PC-3 (cell line): ENCODE measurements around the gene NR1H2. TPM values are rescaled to one million over a fixed set of nuclear protein-coding genes. Genes with fewer than 3 reads are reported as not detected.

Experiments used
- ATAC-seq: fragments of 200-7000 bp; cut with Tn5 transposase; 2 replicates; pipeline ENCODE4 v1.9.1; 2020; ENCODE audit warnings: mild to moderate bottlenecking, moderate library complexity
- BruUV-seq: library from RNA; stranded (reverse); fragments of 400-500 nt; replicated peaks from 2 replicates; lab custom pipeline; 2021; lab: Mats Ljungman, UMichigan
- CTCF ChIA-PET: fragments of 300-600 bp; sonication (Branson Sonifier 250); formaldehyde crosslinking; loops from one replicate; lab custom pipeline; 2022; ENCODE audit warnings: antibody characterized with exemption; lab: Charles Lee
- POLR2A ChIA-PET: fragments of 300-600 bp; sonication (Branson Sonifier 250); formaldehyde crosslinking; loops from one replicate; lab custom pipeline; 2022; ENCODE audit warnings: antibody characterized with exemption; ENCODE audit not compliant: unreplicated experiment; lab: Charles Lee
- DNase-seq: peaks from one replicate; pipeline ENCODE4 v3.0.0-alpha.2; 2015
- H2AFZ ChIP-seq: fragments of 300-600 bp; sonication (generic); 2 replicates; pipeline ENCODE4 v1.6.0; 2016; ENCODE audit warnings: antibody characterized with exemption, low read length
- H3F3A ChIP-seq: fragments of 300-600 bp; sonication (generic); one replicate; pipeline ENCODE4 v1.6.0; 2017; ENCODE audit warnings: antibody characterized with exemption, low read length, control low read depth, mild to moderate bottlenecking; ENCODE audit not compliant: unreplicated experiment
- H3K27ac ChIP-seq: fragments of 300-600 bp; sonication (generic); 2 replicates; pipeline ENCODE4 v1.5.1; 2016; ENCODE audit warnings: mild to moderate bottlenecking, low read length
- H3K27me3 ChIP-seq: fragments of 300-600 bp; sonication (generic); 2 replicates; pipeline ENCODE4 v1.6.1; 2016; ENCODE audit warnings: low read length, mixed read lengths
- H3K36me3 ChIP-seq: fragments of 300-600 bp; sonication (generic); 2 replicates; pipeline ENCODE4 v1.6.1; 2016; ENCODE audit warnings: low read depth, mixed run types, low read length, mixed read lengths
- H3K4me1 ChIP-seq: fragments of 300-600 bp; sonication (generic); 2 replicates; pipeline ENCODE4 v1.5.1; 2016; ENCODE audit warnings: low read length; ENCODE audit not compliant: insufficient read depth
- H3K4me2 ChIP-seq: fragments of 300-600 bp; sonication (generic); 2 replicates; pipeline ENCODE4 v1.6.0; 2016; ENCODE audit warnings: low read length
- H3K4me3 ChIP-seq: fragments of 300-600 bp; sonication (generic); 2 replicates; pipeline ENCODE4 v1.5.1; 2016; ENCODE audit warnings: mild to moderate bottlenecking, low read length, mixed read lengths
- H3K79me2 ChIP-seq: fragments of 300-600 bp; sonication (generic); 2 replicates; pipeline ENCODE4 v1.6.1; 2017; ENCODE audit warnings: low read length, mixed read lengths
- H3K9ac ChIP-seq: fragments of 300-600 bp; sonication (generic); 2 replicates; pipeline ENCODE4 v1.6.0; 2016; ENCODE audit warnings: mild to moderate bottlenecking, low read length
- H3K9me2 ChIP-seq: fragments of 300-600 bp; sonication (generic); replicated peaks from 2 replicates; pipeline ENCODE4 v1.6.1; 2016; ENCODE audit warnings: mixed run types, low read length, mixed read lengths
- H3K9me3 ChIP-seq: fragments of 300-600 bp; sonication (generic); 2 replicates; pipeline ENCODE4 v1.6.1; 2016; ENCODE audit warnings: low read length, mixed read lengths
- H4K20me1 ChIP-seq: fragments of 300-600 bp; sonication (generic); 2 replicates; pipeline ENCODE4 v1.6.1; 2016; ENCODE audit warnings: low read length, mixed read lengths
- CTCF ChIP-seq: fragments of 300-600 bp; sonication (generic); conservative IDR thresholded peaks from 2 replicates; pipeline ENCODE4 v1.5.1; 2017; ENCODE audit warnings: antibody characterized with exemption, low read depth, mild to moderate bottlenecking, low read length
- EZH2 ChIP-seq: fragments of 300-600 bp; sonication (generic); IDR thresholded peaks from one replicate; pipeline ENCODE4 v1.6.1; 2017; ENCODE audit warnings: antibody characterized with exemption, mild to moderate bottlenecking, low read length; ENCODE audit not compliant: unreplicated experiment
- EZH2phosphoT487 ChIP-seq: fragments of 300-600 bp; sonication (generic); IDR thresholded peaks from 2 replicates; pipeline ENCODE4 v1.6.1; 2018; ENCODE audit warnings: mild to moderate bottlenecking, antibody characterized with exemption, low read length, borderline replicate concordance
- intact Hi-C: fragments of 100-400 bp; cut with micrococcal nuclease; formaldehyde crosslinking; loops from 2 replicates; pipeline ENCODE4 v1.9.0; 2023
- total RNA-seq: library from RNA; depleted of rRNA; stranded (reverse); fragments of >200 nt; gene quantifications from 2 replicates; pipeline ENCODE4 v1.2.3, GENCODE V29; 2014

NR1H2 gene
- total RNA-seq, 1 experiment from 2014 or later: 130 TPM

- Histone ChIP-seq H3K4me3 (no peak overlapping the region), H3K9ac (no peak overlapping the region), H3K27ac (no peak overlapping the region), H3K4me1 (no peaks in the 10 kb centered on the region), H3K9me3 (no peaks in the 10 kb centered on the region), H3K9me2 (no peaks in the 10 kb centered on the region), H3K36me3 (peaks cover 23% of the 10 kb centered on the region; the same call in 1 of the 2 replicates), H3K4me2 (no peak overlapping the region), H3F3A (no peaks in the 10 kb centered on the region), H4K20me1 (no peaks in the 10 kb centered on the region), H2AFZ (no peak overlapping the region), H3K27me3 (no peaks in the 10 kb centered on the region), H3K79me2 (peaks cover 47% of the 10 kb centered on the region)
- intact Hi-C loops: no loop called here
- CTCF ChIA-PET: no interaction called here
- ATAC-seq (no peak), DNase-seq (no peak)
- POLR2A ChIA-PET: no interaction called here
- TF ChIP-seq EZH2phosphoT487 (no peak), CTCF (no peak), EZH2 (no peak)
- BruUV-seq: no TSS peak
Measured at GRCh38 chr19:50392759-50393158, 16.5 kb downstream of the NR1H2 start.

DNA sequence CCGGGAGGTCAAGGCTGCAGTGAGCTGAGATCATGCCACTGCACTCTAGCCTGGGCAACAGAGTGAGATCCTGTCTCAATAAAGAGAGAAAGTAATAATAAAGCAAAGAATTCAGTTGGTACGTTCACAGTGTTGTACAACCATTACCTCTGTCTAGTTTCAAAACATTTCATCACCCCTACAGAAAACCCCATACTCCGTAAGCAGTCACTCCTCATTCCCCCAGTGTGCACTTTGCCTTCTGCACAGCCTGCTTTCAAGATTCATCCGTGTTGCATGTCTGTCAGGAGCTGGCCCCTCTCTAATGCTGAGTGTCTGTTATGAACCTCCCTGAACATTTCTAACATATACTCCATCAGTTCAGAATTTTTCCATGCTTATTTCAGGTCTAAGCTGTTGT lies 17.3 kb downstream of the NR1H2 start:
- Histone ChIP-seq H3K9me3 (no peaks in the 10 kb centered on the region), H3K9me2 (no peaks in the 10 kb centered on the region), H3K4me2 (no peak overlapping the region), H2AFZ (no peak overlapping the region), H4K20me1 (no peaks in the 10 kb centered on the region), H3F3A (no peaks in the 10 kb centered on the region), H3K4me3 (no peak overlapping the region), H3K36me3 (peaks cover 16% of the 10 kb centered on the region; the same call in 1 of the 2 replicates), H3K4me1 (no peaks in the 10 kb centered on the region), H3K27me3 (no peaks in the 10 kb centered on the region), H3K79me2 (peaks cover 38% of the 10 kb centered on the region), H3K27ac (no peak overlapping the region), H3K9ac (no peak overlapping the region)
- ChIA-PET POLR2A (no interaction called here), CTCF (no interaction called here)
- intact Hi-C loops: no loop called here
- BruUV-seq: no TSS peak
- ATAC-seq (no peak), DNase-seq (no peak)
- TF ChIP-seq EZH2phosphoT487: no peak
- TF ChIP-seq CTCF: no peak
- TF ChIP-seq EZH2: no peak

DNA sequence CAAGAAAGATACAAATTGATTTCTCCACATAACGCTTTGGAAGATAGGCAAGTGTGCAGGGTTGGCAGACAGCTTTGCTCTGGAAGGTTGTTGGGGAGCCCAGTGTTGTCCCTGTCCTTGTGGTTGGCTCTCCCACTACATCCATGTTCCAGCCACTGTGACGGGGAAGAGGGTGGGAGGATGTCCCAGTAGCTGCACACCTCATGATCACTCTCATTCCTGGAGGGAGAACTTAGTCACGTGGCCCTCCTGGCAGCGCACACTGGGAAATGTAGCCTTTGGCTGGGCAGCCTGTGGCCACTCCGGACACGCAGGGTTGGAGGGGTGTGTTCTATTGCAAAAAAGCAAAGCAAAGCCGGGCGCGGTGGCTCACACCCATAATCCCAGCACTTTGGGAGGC lies 17.8 kb downstream of the NR1H2 start:
- TF ChIP-seq EZH2phosphoT487 (no peak), CTCF (no peak), EZH2 (no peak)
- Histone ChIP-seq H3K9me2 (no peaks in the 10 kb centered on the region), H3K4me3 (no peak overlapping the region), H3K9ac (no peak overlapping the region), H3K4me2 (no peak overlapping the region), H3K79me2 (peaks cover 34% of the 10 kb centered on the region), H3K9me3 (no peaks in the 10 kb centered on the region), H3K36me3 (peaks cover 16% of the 10 kb centered on the region; the same call in 1 of the 2 replicates), H3K27ac (no peak overlapping the region), H2AFZ (no peak overlapping the region), H4K20me1 (no peaks in the 10 kb centered on the region), H3K27me3 (no peaks in the 10 kb centered on the region), H3K4me1 (no peaks in the 10 kb centered on the region), H3F3A (no peaks in the 10 kb centered on the region)
- BruUV-seq: no TSS peak
- CTCF ChIA-PET: no interaction called here
- DNase-seq (no peak), ATAC-seq (no peak)
- intact Hi-C loops: no loop called here
- POLR2A ChIA-PET: no interaction called here
